IPS DF 4.7 (cell line): ENCODE results near the gene TOP2B.

Experiments used
- DNase-seq: peaks from one replicate; pipeline ENCODE4 v3.0.0-alpha.2; 2013; ENCODE audit warnings: low spot score; ENCODE audit errors: extremely low read depth

TOP2B gene

GRCh38 chr3:25664812-25665314, at the start of gene TOP2B:
TOP2B (minus strand) TSS chr3:25664907; CDS start chr3:25664297, 610 bp downstream.
- peak; percentile 78 for DNase-seq

- no peak for DNase-seq
Observed at GRCh38 chr3:25713341-25713985, 48.8 kb upstream of the TOP2B start.

GRCh38 chr3:25711090-25711489, 46.4 kb upstream of the TOP2B start:
- no peak for DNase-seq

GRCh38 chr3:25708036-25708435, 43.3 kb upstream of the TOP2B start:
- DNase-seq: no peak

- DNase-seq: no peak
Observed at GRCh38 chr3:25707268-25707926, 42.7 kb upstream of the TOP2B start.

GRCh38 chr3:25706213-25706612, 41.5 kb upstream of the TOP2B start:
- DNase-seq: no peak

GRCh38 chr3:25697553-25697952, 32.8 kb upstream of the TOP2B start:
- DNase-seq: no peak

GRCh38 chr3:25695731-25696420, 31.2 kb upstream of the TOP2B start:
- DNase-seq: no peak

GRCh38 chr3:25693238-25693637, 28.5 kb upstream of the TOP2B start:
- DNase-seq: no peak

GRCh38 chr3:25692341-25692740, 27.6 kb upstream of the TOP2B start:
- DNase-seq: no peak

- DNase-seq: no peak
Observed at GRCh38 chr3:25690768-25691533, 26.2 kb upstream of the TOP2B start.

GRCh38 chr3:25689226-25689625, 24.5 kb upstream of the TOP2B start:
- no peak for DNase-seq

- DNase-seq: no peak
Observed at GRCh38 chr3:25687742-25688141, 23.0 kb upstream of the TOP2B start.

GRCh38 chr3:25686766-25687165, 22.1 kb upstream of the TOP2B start:
- DNase-seq: no peak

- no peak for DNase-seq
Observed at GRCh38 chr3:25683882-25684281, 19.2 kb upstream of the TOP2B start.

- DNase-seq: no peak
Observed at GRCh38 chr3:25683410-25683809, 18.7 kb upstream of the TOP2B start.

- DNase-seq: no peak
Observed at GRCh38 chr3:25679642-25680302, 15.1 kb upstream of the TOP2B start.

- DNase-seq: no peak
Observed at GRCh38 chr3:25679166-25679565, 14.5 kb upstream of the TOP2B start.

- DNase-seq: no peak
Observed at GRCh38 chr3:25678581-25678980, 13.9 kb upstream of the TOP2B start.

- no peak for DNase-seq
Observed at GRCh38 chr3:25677121-25677520, 12.4 kb upstream of the TOP2B start.

GRCh38 chr3:25674670-25675069, 10.0 kb upstream of the TOP2B start:
- no peak for DNase-seq
